Panc1 (cell line): ENCODE measurements around the gene VAV3. TPM values are rescaled to one million over a fixed set of nuclear protein-coding genes. Genes with fewer than 3 reads are reported as not detected.

ENCODE experiments used
- ATAC-seq: fragments of 200-7000 bp; cut with Tn5 transposase; 2 replicates; pipeline ENCODE4 v1.9.1; 2020; ENCODE audit warnings: mild to moderate bottlenecking, moderate library complexity
- BruUV-seq: library from RNA; stranded (reverse); fragments of 400-500 nt; replicated peaks from 2 replicates; lab custom pipeline; 2021; lab: Mats Ljungman, UMichigan
- CTCF ChIA-PET: fragments of 300-600 bp; sonication (Branson Sonifier 250); formaldehyde crosslinking; loops from one replicate; lab custom pipeline; 2022; ENCODE audit warnings: antibody characterized with exemption; lab: Charles Lee
- POLR2A ChIA-PET: fragments of 300-600 bp; sonication (Branson Sonifier 250); formaldehyde crosslinking; loops from one replicate; lab custom pipeline; 2022; ENCODE audit warnings: antibody characterized with exemption; lab: Charles Lee
- DNase-seq: peaks from one replicate; pipeline ENCODE4 v3.0.0-alpha.2; 2010; ENCODE audit warnings: low read depth, low spot score
- H3K27ac ChIP-seq: 2 replicates; pipeline ENCODE4 v1.5.1; 2011; ENCODE audit warnings: mild to moderate bottlenecking, low read length, inconsistent platforms
- H3K27me3 ChIP-seq: fragments of 200-500 bp; sonication (Bioruptor generic); 2 replicates; pipeline ENCODE4 v1.6.0; 2014; ENCODE audit warnings: low read length, inconsistent platforms; ENCODE audit not compliant: control insufficient read depth, insufficient read depth
- H3K36me3 ChIP-seq: fragments of 200-500 bp; sonication (Bioruptor generic); 2 replicates; pipeline ENCODE4 v1.5.1; 2014; ENCODE audit warnings: inconsistent platforms, mild to moderate bottlenecking, low read length, moderate library complexity; ENCODE audit not compliant: control insufficient read depth, insufficient read depth
- H3K4me1 ChIP-seq: 2 replicates; pipeline ENCODE4 v1.5.1; 2011; ENCODE audit warnings: inconsistent platforms, mild to moderate bottlenecking, low read length, moderate library complexity; ENCODE audit not compliant: control insufficient read depth, insufficient read depth
- H3K4me3 ChIP-seq, 2 experiments: 2 replicates each; pipeline ENCODE4 v1.5.1; 2011 to 2012; ENCODE audit warnings: low read depth in 2 of 2, low read length in 2 of 2, mild to moderate bottlenecking in 2 of 2, inconsistent platforms in 1 of 2, moderate library complexity in 1 of 2
- H3K9me3 ChIP-seq: fragments of 200-500 bp; sonication (Bioruptor generic); 2 replicates; pipeline ENCODE4 v1.5.1; 2014; ENCODE audit warnings: low read depth, mild to moderate bottlenecking, inconsistent platforms, low read length, moderate library complexity; ENCODE audit not compliant: control insufficient read depth, insufficient read depth
- POLR2AphosphoS5 ChIP-seq: IDR thresholded peaks from 2 replicates; pipeline ENCODE4 v1.6.1; 2012; ENCODE audit warnings: mild to moderate bottlenecking, low read depth, low read length, moderate library complexity
- SIN3A ChIP-seq: IDR thresholded peaks from 2 replicates; pipeline ENCODE4 v1.6.1; 2012; ENCODE audit warnings: low read depth, mild to moderate bottlenecking, low read length, moderate library complexity, borderline replicate concordance; ENCODE audit not compliant: insufficient read depth
- TCF7L2 ChIP-seq: IDR thresholded peaks from 2 replicates; pipeline ENCODE4 v1.6.1; 2011; ENCODE audit warnings: mild to moderate bottlenecking, low read depth, low read length, inconsistent platforms
- in situ Hi-C: cut with HindIII; loops from 2 replicates; pipeline ENCODE4 v1.10.0; 2016; ENCODE audit warnings: low sequenced_read_pairs, low pct_unique_long_range_greater_than_20kb
- intact Hi-C: fragments of 100-400 bp; cut with micrococcal nuclease; formaldehyde crosslinking; loops from one replicate; pipeline ENCODE4 v1.10.0; 2022; ENCODE audit not compliant: unreplicated experiment
- total RNA-seq: library from RNA; stranded (reverse); gene quantifications from one replicate; pipeline ENCODE4 v1.2.1, GENCODE V29; 2021; ENCODE audit not compliant: unreplicated experiment
- TF ChIP-seq, protein P1 (sequence below), 2 experiments: IDR thresholded peaks; 2 replicates each; pipeline ENCODE4 v1.6.1; 2011 to 2012; ENCODE audit warnings: low read depth in 2 of 2, control low read depth in 1 of 2, low read length in 1 of 2, mild to moderate bottlenecking in 1 of 2, moderate library complexity in 1 of 2; ENCODE audit not compliant: insufficient read depth in 1 of 2
- TF ChIP-seq, protein P2 (sequence below): fragments of 450-650 bp; IDR thresholded peaks from 2 replicates; pipeline ENCODE4 v1.5.1; 2017; ENCODE audit warnings: mild to moderate bottlenecking

The VAV3 gene
- total RNA-seq, 1 experiment from 2014 or later = 0.23 TPM

DNA sequence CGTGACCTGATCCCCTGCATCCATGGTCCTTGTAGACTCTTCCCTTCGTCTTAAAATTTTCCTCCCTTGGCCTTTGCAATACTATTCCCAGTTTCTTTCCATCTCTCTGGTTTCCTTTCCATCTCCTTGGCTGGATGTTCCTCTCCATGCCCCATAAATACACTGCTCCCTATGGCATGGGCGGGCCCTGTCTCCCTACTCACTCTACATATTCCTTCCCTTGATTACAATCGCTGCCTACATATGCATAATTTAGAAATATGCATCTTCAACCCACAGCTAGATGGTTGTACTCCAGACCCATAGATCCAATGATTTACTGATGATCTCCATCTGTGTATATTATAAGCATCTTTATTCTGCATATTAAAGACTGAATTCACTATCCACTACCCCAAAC is 419.1 kb downstream of the VAV3 start:
- no peak for ATAC-seq
- DNase-seq = no peak
- ChIA-PET POLR2A (no interaction called here), CTCF (no interaction called here)
- in situ Hi-C loops (no loop called here), intact Hi-C loops (no loop called here)
- no TSS peak for BruUV-seq
- TF ChIP-seq POLR2AphosphoS5 (no peak), TCF7L2 (no peak)
- TF ChIP-seq, protein P1, sequence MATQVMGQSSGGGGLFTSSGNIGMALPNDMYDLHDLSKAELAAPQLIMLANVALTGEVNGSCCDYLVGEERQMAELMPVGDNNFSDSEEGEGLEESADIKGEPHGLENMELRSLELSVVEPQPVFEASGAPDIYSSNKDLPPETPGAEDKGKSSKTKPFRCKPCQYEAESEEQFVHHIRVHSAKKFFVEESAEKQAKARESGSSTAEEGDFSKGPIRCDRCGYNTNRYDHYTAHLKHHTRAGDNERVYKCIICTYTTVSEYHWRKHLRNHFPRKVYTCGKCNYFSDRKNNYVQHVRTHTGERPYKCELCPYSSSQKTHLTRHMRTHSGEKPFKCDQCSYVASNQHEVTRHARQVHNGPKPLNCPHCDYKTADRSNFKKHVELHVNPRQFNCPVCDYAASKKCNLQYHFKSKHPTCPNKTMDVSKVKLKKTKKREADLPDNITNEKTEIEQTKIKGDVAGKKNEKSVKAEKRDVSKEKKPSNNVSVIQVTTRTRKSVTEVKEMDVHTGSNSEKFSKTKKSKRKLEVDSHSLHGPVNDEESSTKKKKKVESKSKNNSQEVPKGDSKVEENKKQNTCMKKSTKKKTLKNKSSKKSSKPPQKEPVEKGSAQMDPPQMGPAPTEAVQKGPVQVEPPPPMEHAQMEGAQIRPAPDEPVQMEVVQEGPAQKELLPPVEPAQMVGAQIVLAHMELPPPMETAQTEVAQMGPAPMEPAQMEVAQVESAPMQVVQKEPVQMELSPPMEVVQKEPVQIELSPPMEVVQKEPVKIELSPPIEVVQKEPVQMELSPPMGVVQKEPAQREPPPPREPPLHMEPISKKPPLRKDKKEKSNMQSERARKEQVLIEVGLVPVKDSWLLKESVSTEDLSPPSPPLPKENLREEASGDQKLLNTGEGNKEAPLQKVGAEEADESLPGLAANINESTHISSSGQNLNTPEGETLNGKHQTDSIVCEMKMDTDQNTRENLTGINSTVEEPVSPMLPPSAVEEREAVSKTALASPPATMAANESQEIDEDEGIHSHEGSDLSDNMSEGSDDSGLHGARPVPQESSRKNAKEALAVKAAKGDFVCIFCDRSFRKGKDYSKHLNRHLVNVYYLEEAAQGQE (IDR thresholded peaks at IDR 0.05; ENCODE audit: insufficient read depth in 1 of 2, low read depth in 2 of 2, low read length in 1 of 2) = no peak
- TF ChIP-seq, protein P2, sequence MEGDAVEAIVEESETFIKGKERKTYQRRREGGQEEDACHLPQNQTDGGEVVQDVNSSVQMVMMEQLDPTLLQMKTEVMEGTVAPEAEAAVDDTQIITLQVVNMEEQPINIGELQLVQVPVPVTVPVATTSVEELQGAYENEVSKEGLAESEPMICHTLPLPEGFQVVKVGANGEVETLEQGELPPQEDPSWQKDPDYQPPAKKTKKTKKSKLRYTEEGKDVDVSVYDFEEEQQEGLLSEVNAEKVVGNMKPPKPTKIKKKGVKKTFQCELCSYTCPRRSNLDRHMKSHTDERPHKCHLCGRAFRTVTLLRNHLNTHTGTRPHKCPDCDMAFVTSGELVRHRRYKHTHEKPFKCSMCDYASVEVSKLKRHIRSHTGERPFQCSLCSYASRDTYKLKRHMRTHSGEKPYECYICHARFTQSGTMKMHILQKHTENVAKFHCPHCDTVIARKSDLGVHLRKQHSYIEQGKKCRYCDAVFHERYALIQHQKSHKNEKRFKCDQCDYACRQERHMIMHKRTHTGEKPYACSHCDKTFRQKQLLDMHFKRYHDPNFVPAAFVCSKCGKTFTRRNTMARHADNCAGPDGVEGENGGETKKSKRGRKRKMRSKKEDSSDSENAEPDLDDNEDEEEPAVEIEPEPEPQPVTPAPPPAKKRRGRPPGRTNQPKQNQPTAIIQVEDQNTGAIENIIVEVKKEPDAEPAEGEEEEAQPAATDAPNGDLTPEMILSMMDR = no peak
- no peaks in the 10 kb centered on the region for H3K27me3 ChIP-seq
- no peaks in the 10 kb centered on the region for H3K9me3 ChIP-seq
- H3K4me1 ChIP-seq = no peaks in the 10 kb centered on the region
- no peaks in the 10 kb centered on the region for H3K36me3 ChIP-seq
- no peak overlapping the region for H3K4me3 ChIP-seq
- H3K27ac ChIP-seq = no peak overlapping the region

DNA sequence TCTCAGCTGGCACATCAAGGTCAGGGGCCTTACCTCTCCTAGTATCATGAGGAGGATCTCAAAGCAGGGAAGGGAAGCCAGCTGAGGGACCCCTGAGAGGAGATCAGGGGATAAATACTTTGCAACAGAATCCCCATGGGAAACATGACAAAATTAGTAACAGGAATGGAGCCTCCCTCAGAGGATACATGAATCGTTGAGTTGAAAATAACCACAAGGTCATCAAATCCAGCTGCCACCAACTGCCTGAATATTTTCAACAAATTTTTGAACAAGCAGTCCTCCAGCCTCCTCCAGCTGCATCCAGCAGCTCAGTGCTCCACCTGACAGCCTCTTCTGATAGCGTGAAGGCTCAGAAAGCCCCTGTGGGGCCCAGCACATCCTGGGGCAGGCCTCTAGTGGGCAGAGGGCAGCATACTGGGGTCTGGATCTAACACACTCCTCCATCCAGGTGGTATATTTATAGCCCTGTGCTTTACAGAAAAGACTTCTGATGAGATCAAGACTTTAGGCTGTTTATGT is 419.9 kb downstream of the VAV3 start:
- CTCF ChIA-PET = no interaction called here
- TF ChIP-seq, protein P2 = no peak
- TF ChIP-seq, protein P1 (IDR thresholded peaks at IDR 0.05; ENCODE audit: insufficient read depth in 1 of 2, low read depth in 2 of 2, low read length in 1 of 2) = no peak
- TF ChIP-seq SIN3A (no peak), POLR2AphosphoS5 (no peak), TCF7L2 (no peak)
- DNase-seq = no peak
- in situ Hi-C loops = no loop called here
- Histone ChIP-seq H3K4me3 (no peak overlapping the region), H3K36me3 (no peaks in the 10 kb centered on the region), H3K27me3 (no peaks in the 10 kb centered on the region), H3K27ac (no peak overlapping the region), H3K4me1 (no peaks in the 10 kb centered on the region), H3K9me3 (no peaks in the 10 kb centered on the region)
- no TSS peak for BruUV-seq
- POLR2A ChIA-PET = no interaction called here
- intact Hi-C loops = no loop called here
- ATAC-seq = no peak
